Esophagus squamous epithelium (tissue), 5 donors: ENCODE data around the gene ACOT12. TPM values are rescaled to one million over a fixed set of nuclear protein-coding genes. Genes with fewer than 3 reads are reported as not detected.
"Not testable (repeated sequence)": the region's sequence is repeated elsewhere in the genome, so short reads cannot be mapped to it uniquely, and the experiment has no call there.

Experiments
- DNase-seq: peaks from one replicate; lab custom pipeline; 2025; lab: John Stamatoyannopoulos, UW
- H3K27ac ChIP-seq, 4 donors: fragments of 200-600 bp; sonication (generic); one replicate each; pipeline ENCODE4 v1.5.1; 2016 to 2019; ENCODE audit warnings: mild to moderate bottlenecking in 1 of 4
- H3K27me3 ChIP-seq, 4 donors: fragments of 200-600 bp; sonication (generic); 1 replicate in 3 of 4; 2 replicates in 1 of 4; pipeline versions ENCODE4 v1.5.1 to v1.6.0; 2017 to 2021; ENCODE audit warnings: antibody characterized with exemption in 1 of 4
- H3K36me3 ChIP-seq, 3 donors: fragments of 200-600 bp; sonication (generic); one replicate each; pipeline ENCODE4 v1.5.1; 2016 to 2019
- H3K4me1 ChIP-seq, 3 donors: fragments of 200-600 bp; sonication (generic); one replicate each; pipeline ENCODE4 v1.5.1; 2017 to 2019
- H3K4me3 ChIP-seq, 4 donors: fragments of 200-600 bp; sonication (generic); 1 replicate in 3 of 4; 2 replicates in 1 of 4; pipeline ENCODE4 v1.5.1; 2016 to 2019; ENCODE audit warnings: mild to moderate bottlenecking in 2 of 4, moderate library complexity in 1 of 4
- H3K9me3 ChIP-seq, 3 donors: fragments of 200-600 bp; sonication (generic); one replicate each; pipeline ENCODE4 v1.5.1; 2016 to 2019
- POLR2A ChIP-seq, 4 donors: fragments of 450-650 bp; IDR thresholded peaks; one replicate each; pipeline ENCODE4 v1.6.1; 2017; ENCODE audit warnings: antibody characterized with exemption in 4 of 4, mild to moderate bottlenecking in 4 of 4, moderate library complexity in 3 of 4
- WGBS, 2 donors: methylation state at CpG; one replicate each; pipeline ENCODE4 v1.1.5; 2018; 5-methylcytosine and 5-hydroxymethylcytosine counted together
- intact Hi-C: fragments of 100-400 bp; cut with DNase I; formaldehyde crosslinking; loops from one replicate; pipeline ENCODE4 v1.15.0; 2022
- total RNA-seq, 4 donors: library from RNA; depleted of rRNA; stranded (reverse); fragments of >200 nt; gene quantifications; one replicate each; pipeline ENCODE4 v1.1.0, GENCODE V29; 2016
- TF ChIP-seq, protein P1 (sequence below), 6 experiments: fragments of 450-650 bp in 4 of 6; fragments of 200-600 bp in 2 of 6; sonication (generic) in 2 of 6; IDR thresholded peaks; one replicate each; pipeline ENCODE4 v1.5.1; 2016 to 2019; ENCODE audit warnings: antibody characterized with exemption in 6 of 6, mild to moderate bottlenecking in 4 of 6, moderate library complexity in 4 of 6
- donor health status: DM: yes; HTN: yes; CAD: no.

ACOT12 gene
- total RNA-seq, 4 donors from 2014 or later, result not detected

DNA sequence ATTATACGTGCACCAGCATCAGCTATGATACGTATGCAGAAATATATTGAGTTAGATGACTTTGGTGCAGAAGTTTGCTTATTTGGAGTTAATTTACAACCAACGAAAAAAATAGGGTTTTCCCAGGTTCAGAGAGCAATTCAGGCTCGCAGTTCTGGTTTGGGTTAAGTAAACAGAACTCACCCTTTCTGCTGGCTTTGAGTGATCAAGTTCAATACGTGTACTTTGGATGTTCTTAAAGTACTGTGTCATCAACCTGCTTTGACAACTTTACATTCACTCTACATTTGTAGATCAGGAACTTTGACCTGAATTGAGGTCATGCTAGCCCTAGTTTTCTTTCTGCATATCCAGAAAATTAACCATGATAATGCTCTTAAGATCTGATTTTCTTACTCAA, 40.7 kb downstream of the ACOT12 start:
- Histone ChIP-seq H3K27me3 (no peaks in the 10 kb centered on the region), H3K9me3 (no peaks in the 10 kb centered on the region), H3K27ac (no peak overlapping the region), H3K36me3 (no peaks in the 10 kb centered on the region), H3K4me3 (no peak overlapping the region), H3K4me1 (no peaks in the 10 kb centered on the region)
- TF ChIP-seq, protein P1, sequence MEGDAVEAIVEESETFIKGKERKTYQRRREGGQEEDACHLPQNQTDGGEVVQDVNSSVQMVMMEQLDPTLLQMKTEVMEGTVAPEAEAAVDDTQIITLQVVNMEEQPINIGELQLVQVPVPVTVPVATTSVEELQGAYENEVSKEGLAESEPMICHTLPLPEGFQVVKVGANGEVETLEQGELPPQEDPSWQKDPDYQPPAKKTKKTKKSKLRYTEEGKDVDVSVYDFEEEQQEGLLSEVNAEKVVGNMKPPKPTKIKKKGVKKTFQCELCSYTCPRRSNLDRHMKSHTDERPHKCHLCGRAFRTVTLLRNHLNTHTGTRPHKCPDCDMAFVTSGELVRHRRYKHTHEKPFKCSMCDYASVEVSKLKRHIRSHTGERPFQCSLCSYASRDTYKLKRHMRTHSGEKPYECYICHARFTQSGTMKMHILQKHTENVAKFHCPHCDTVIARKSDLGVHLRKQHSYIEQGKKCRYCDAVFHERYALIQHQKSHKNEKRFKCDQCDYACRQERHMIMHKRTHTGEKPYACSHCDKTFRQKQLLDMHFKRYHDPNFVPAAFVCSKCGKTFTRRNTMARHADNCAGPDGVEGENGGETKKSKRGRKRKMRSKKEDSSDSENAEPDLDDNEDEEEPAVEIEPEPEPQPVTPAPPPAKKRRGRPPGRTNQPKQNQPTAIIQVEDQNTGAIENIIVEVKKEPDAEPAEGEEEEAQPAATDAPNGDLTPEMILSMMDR (IDR thresholded peaks at IDR 0.05), result no peak
- TF ChIP-seq POLR2A (IDR thresholded peaks at IDR 0.05), result no peak
- 34 to 46% methylated on average over 5 of the region's 5 CpGs for WGBS, 2 donors
- intact Hi-C loops, result no loop called here
- no peak for DNase-seq

DNA sequence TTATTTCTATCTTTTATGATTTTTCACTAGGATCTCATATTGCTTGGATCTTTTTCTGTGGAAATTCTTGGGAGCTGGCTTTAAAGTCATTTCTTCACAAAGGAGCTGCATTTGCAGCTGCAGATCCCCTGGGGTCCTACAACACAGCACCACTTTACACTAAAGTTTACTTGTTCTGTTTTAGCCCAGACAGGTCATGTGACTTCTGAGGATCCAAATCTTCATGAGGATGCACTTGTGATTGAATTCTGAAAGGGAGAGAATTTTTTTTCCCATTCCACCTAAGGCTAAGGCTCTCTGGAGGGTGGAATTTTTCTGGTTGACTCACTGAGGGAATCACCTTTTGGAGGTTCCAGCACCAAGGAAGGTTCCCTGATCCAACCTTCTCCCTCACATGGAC, 43.4 kb downstream of the ACOT12 start:
- Histone ChIP-seq H3K4me3 (no peak overlapping the region), H3K27me3 (no peaks in the 10 kb centered on the region), H3K4me1 (no peaks in the 10 kb centered on the region), H3K27ac (no peak overlapping the region), H3K9me3 (no peaks in the 10 kb centered on the region), H3K36me3 (no peaks in the 10 kb centered on the region)
- no peak for DNase-seq
- no peak for TF ChIP-seq POLR2A (IDR thresholded peaks at IDR 0.05)
- TF ChIP-seq, protein P1 (IDR thresholded peaks at IDR 0.05), result no peak
- intact Hi-C loops, result no loop called here

DNA sequence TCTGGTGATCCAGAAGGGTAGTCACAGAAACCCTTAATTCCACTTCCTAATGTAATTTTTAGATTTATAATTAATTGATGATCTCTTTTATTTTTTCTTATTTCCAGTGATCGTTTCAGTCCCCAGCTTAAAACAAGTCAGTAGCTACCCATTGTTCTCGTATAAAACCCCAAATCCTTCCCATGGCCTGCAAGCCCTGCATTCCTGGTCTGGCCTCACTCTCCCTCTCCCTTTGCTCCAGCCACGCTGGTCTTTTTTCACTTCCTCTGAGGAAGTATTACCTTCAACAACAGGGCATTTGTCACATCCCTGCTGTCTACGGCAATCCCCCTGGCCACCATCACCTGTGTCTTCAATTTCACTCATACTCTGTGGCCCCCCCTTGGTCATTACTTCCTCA, 44.8 kb downstream of the ACOT12 start:
- no peak overlapping the region for H3K4me3 ChIP-seq

DNA sequence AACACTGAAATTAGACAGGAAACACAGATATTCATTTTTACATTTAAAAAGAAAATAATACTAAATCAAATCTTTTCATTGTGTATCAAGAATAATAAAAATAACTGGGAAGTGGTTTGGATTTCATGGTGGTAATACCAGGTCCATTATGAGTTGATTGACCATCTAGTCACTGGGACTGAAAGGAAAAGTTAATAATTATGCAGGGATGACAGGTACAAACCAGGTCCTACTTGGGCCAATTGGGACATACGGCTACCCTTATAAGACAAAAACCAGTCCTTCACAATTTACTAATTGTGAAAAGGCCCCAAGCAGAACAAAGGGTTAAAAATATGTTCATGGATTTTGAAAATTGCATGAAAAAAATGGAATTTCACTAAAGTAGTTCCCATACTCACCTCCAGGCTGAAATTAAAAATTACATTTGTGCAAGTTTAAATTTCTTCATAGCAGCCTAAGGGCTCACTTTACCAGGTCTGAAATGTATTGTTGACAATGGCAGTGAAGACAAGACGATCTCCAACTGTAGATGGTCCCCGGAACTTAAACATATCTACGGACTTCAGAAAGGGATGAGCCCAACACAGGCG, 48.4 kb downstream of the ACOT12 start:
- Histone ChIP-seq H3K27me3 (no peaks in the 10 kb centered on the region), H3K27ac (no peak overlapping the region), H3K4me1 (no peaks in the 10 kb centered on the region), H3K4me3 (no peak overlapping the region), H3K9me3 (no peaks in the 10 kb centered on the region), H3K36me3 (no peaks in the 10 kb centered on the region)
- no peak for DNase-seq
- 83 to 87% methylated on average over 5 of the region's 5 CpGs for WGBS, 2 donors
- intact Hi-C loops, result no loop called here
- TF ChIP-seq, protein P1 (IDR thresholded peaks at IDR 0.05), result no peak
- no peak for TF ChIP-seq POLR2A (IDR thresholded peaks at IDR 0.05)

More for the DNA sequence above, 44.8 kb downstream of the ACOT12 start:
- Histone ChIP-seq H3K9me3 (no peaks in the 10 kb centered on the region), H3K27me3 (no peaks in the 10 kb centered on the region), H3K27ac (no peak overlapping the region), H3K4me1 (no peaks in the 10 kb centered on the region), H3K36me3 (no peaks in the 10 kb centered on the region)
- intact Hi-C loops, result no loop called here
- no peak for TF ChIP-seq POLR2A (IDR thresholded peaks at IDR 0.05)
- TF ChIP-seq, protein P1 (IDR thresholded peaks at IDR 0.05), result no peak
- WGBS, 2 donors, result 70 to 72% methylated on average over 4 of the region's 4 CpGs
- no peak for DNase-seq

DNA sequence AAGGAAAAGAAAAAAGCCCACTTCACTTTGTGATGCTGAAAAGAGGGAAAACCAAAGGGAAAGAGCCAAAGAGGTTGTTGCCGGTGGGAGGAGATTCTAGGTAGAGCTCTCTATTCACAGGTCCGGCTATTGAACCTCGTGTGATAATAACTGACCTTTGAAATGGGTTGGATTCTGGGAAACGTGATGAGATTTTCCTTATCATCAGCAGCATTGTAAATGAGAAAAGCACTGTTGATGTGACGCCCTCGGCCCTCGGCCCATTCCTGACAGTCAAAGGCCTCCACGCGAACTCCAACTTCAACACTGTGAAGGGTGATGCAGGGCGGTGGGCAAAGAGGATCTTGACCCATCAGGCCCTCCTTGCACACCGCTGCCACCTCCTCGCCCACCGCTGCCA, 49.2 kb downstream of the ACOT12 start:
- WGBS, 2 donors, result 89 to 92% methylated on average over 12 to 13 of the region's 13 CpGs
- H3K27ac ChIP-seq, result no peak overlapping the region
- intact Hi-C loops, result no loop called here
- H3K4me3 ChIP-seq, result no peak overlapping the region
- H3K4me1 ChIP-seq, result no peaks in the 10 kb centered on the region
- H3K36me3 ChIP-seq, result no peaks in the 10 kb centered on the region
- DNase-seq, result no peak
- no peaks in the 10 kb centered on the region for H3K9me3 ChIP-seq
- TF ChIP-seq POLR2A (IDR thresholded peaks at IDR 0.05), result no peak
- H3K27me3 ChIP-seq, result no peaks in the 10 kb centered on the region

DNA sequence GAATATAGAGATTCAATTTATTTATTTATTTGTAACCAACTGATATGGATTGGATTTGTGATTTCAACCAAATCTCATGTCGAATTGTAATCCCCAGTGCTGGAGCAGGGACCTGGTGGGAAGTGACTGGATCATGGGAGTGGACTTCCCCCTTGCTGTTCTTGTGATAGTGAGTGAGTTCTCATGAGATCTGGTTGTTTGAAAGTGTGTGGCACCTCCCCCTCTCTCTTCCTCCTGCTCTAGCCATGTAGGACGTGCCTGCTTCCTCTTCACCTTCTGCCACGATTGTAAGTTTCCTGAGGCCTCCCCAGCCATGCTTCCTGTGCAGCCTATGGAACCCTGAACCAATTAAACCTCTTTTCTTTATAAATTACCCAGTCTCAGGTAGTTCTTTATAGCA, 55.7 kb downstream of the ACOT12 start:
- intact Hi-C loops, H3K4me1 ChIP-seq, H3K4me3 ChIP-seq, H3K36me3 ChIP-seq, H3K27ac ChIP-seq, H3K27me3 ChIP-seq, H3K9me3 ChIP-seq, DNase-seq: not testable (repeated sequence)
- 69 to 77% methylated on average over 3 of the region's 3 CpGs for WGBS, 2 donors
